HG03025 (cell line): ENCODE data around the gene SHC4.

Experiments
- ATAC-seq: cut with Tn5 transposase; IDR thresholded peaks from one replicate; pipeline ENCODE4 v1.9.1; 2021; ENCODE audit warnings: mild to moderate bottlenecking, moderate library complexity; ENCODE audit not compliant: unreplicated experiment, low FRiP score

Gene SHC4

GRCh38 chr15:48888191-48888590, 75.5 kb downstream of the SHC4 start:
- no peak for ATAC-seq

GRCh38 chr15:48887144-48887543, 76.6 kb downstream of the SHC4 start:
- no peak for ATAC-seq

GRCh38 chr15:48883699-48884098, 80.0 kb downstream of the SHC4 start:
- no peak for ATAC-seq

- no peak for ATAC-seq
These were observed 83.6 kb downstream of the SHC4 start for GRCh38 chr15:48880070-48880634.

GRCh38 chr15:48877630-48878595, 85.8 kb downstream of the SHC4 start, which contains the start of gene EID1:
EID1 (plus strand) TSS chr15:48878134; CDS start chr15:48878177, 43 bp downstream.
- peak; percentile 97 for ATAC-seq

- no peak for ATAC-seq
These were observed 87.7 kb downstream of the SHC4 start for GRCh38 chr15:48876057-48876456.

- ATAC-seq: no peak
These were observed 88.3 kb downstream of the SHC4 start for GRCh38 chr15:48875241-48875960.

- ATAC-seq: no peak
These were observed 91.1 kb downstream of the SHC4 start for GRCh38 chr15:48872632-48873031.

- no peak for ATAC-seq
These were observed 92.2 kb downstream of the SHC4 start for GRCh38 chr15:48871542-48871941.

- ATAC-seq: no peak
These were observed 93.8 kb downstream of the SHC4 start for GRCh38 chr15:48869966-48870365.

GRCh38 chr15:48868536-48868935, 95.2 kb downstream of the SHC4 start:
- ATAC-seq: no peak

GRCh38 chr15:48868023-48868422, 95.7 kb downstream of the SHC4 start:
- ATAC-seq: no peak

- no peak for ATAC-seq
These were observed 97.6 kb downstream of the SHC4 start for GRCh38 chr15:48866141-48866563.

- no peak for ATAC-seq
These were observed 98.2 kb downstream of the SHC4 start for GRCh38 chr15:48865370-48866079.

- ATAC-seq: no peak
These were observed 101.0 kb downstream of the SHC4 start for GRCh38 chr15:48862705-48863104.

- no peak for ATAC-seq
These were observed 101.8 kb downstream of the SHC4 start for GRCh38 chr15:48861813-48862431.

- no peak for ATAC-seq
These were observed 104.3 kb downstream of the SHC4 start for GRCh38 chr15:48859426-48859825.

GRCh38 chr15:48858401-48858800, 105.3 kb downstream of the SHC4 start:
- ATAC-seq: no peak

GRCh38 chr15:48856942-48857341, 106.8 kb downstream of the SHC4 start:
- ATAC-seq: no peak
